Measurements from ENCODE around the gene CAMTA1.

Gene CAMTA1

DNA sequence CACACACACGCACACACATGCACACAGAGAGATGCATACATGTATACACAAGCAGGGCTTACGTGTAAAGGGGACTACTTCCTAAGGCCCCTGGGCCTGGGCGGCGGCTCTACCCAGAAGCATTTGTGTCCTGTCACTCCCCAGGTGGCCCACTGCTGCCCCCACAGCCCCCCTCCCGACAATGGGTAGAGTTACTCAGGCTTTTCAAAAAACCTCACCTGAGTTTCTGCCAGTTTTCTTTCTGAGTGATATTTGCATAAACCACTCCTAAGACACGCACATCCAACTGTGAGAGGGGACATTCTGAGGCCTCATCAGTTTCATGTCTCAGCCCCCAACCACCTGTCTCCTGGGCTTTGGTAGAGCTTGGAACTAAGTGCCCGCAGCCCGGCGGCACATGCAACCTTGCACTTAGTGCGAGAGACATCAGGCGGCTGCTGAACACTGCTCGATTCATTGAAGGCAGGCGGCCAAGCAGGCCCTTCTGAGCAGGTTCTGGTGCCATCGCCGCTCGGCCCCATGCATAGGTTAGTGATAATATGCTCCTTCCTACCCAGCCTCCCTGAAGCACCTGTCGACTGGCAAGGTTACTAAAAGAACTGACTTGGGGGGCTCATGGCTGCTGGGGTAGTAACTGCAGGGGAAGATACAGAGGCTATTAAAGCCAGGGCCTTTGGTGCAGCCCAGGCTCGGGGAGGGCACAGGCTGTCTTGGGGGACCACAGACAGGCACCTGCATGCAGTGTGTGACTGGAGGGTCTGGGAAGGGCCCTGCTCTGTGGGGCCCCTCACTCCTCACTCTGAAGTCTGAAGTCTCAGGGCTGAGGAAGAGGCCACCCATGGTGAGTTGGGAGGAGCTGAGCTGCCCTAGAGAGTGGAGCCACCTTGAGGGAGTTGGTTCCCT, 621.6 kb downstream of the CAMTA1 start:
- Histone ChIP-seq H2AFZ (ENCODE audit: low read length) (no peak overlapping the region), H3K4me1 (ENCODE audit: low read length) (no peaks in the 10 kb centered on the region), H4K20me1 (ENCODE audit: insufficient read depth, low read length) (no peaks in the 10 kb centered on the region), H3K9me3 (replicated peaks; ENCODE audit: insufficient read depth, low read length) (no peaks in the 10 kb centered on the region), H3K4me2 (ENCODE audit: low read depth, low read length) (no peak overlapping the region), H3K9me2 (replicated peaks; ENCODE audit: insufficient read depth, low read length) (no peaks in the 10 kb centered on the region), H3F3A (ENCODE audit: insufficient read depth, low read length) (no peaks in the 10 kb centered on the region), H3K36me3 (replicated peaks; ENCODE audit: insufficient read depth, low read length) (no peaks in the 10 kb centered on the region), H3K79me2 (ENCODE audit: low read length) (no peaks in the 10 kb centered on the region), H3K27me3 (replicated peaks; ENCODE audit: insufficient read depth, low read length) (peaks cover 70% of the 10 kb centered on the region), H3K4me3 (ENCODE audit: low read length) (no peak overlapping the region), H3K9ac (ENCODE audit: low read length) (no peak overlapping the region), H3K27ac (ENCODE audit: low read length) (no peak overlapping the region; the same call in 1 of the 2 replicates)
- TF ChIP-seq EZH2 (optimal IDR thresholded peaks at IDR 0.05; ENCODE audit: low read depth, low read length) (no peak), EZH2phosphoT487 (IDR thresholded peaks at IDR 0.05; ENCODE audit: low read length) (no peak)
- TF ChIP-seq, protein P1, sequence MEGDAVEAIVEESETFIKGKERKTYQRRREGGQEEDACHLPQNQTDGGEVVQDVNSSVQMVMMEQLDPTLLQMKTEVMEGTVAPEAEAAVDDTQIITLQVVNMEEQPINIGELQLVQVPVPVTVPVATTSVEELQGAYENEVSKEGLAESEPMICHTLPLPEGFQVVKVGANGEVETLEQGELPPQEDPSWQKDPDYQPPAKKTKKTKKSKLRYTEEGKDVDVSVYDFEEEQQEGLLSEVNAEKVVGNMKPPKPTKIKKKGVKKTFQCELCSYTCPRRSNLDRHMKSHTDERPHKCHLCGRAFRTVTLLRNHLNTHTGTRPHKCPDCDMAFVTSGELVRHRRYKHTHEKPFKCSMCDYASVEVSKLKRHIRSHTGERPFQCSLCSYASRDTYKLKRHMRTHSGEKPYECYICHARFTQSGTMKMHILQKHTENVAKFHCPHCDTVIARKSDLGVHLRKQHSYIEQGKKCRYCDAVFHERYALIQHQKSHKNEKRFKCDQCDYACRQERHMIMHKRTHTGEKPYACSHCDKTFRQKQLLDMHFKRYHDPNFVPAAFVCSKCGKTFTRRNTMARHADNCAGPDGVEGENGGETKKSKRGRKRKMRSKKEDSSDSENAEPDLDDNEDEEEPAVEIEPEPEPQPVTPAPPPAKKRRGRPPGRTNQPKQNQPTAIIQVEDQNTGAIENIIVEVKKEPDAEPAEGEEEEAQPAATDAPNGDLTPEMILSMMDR (IDR thresholded peaks at IDR 0.05; ENCODE audit: low read length): no peak
- peak; percentile 37 for DNase-seq

DNA sequence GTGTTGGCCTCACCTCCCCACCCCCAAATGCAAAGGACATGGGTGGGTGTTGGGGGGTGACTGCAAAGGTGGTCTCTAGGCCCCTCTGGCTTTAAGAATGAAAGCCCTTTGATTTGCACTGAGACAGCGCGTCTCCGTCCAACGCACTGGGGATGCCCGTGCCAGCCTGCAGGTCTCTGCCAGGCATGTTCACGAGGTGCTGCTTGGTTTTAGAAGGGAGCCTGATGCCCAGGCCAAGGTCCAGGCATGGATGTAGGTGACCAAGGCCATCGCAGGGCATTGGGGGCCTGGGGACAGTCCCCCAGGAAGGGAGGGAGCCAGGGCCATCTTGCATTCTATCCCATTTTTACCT, 622.3 kb downstream of the CAMTA1 start:
- peaks cover 64% of the 10 kb centered on the region for H3K27me3 ChIP-seq (replicated peaks; ENCODE audit: insufficient read depth, low read length)
- H3F3A ChIP-seq (ENCODE audit: insufficient read depth, low read length): no peaks in the 10 kb centered on the region
- no peaks in the 10 kb centered on the region for H3K79me2 ChIP-seq (ENCODE audit: low read length)
- H3K9me2 ChIP-seq (replicated peaks; ENCODE audit: insufficient read depth, low read length): no peaks in the 10 kb centered on the region
- no peaks in the 10 kb centered on the region for H3K36me3 ChIP-seq (replicated peaks; ENCODE audit: insufficient read depth, low read length)
- no peak overlapping the region for H3K4me3 ChIP-seq (ENCODE audit: low read length)
- H4K20me1 ChIP-seq (ENCODE audit: insufficient read depth, low read length): no peaks in the 10 kb centered on the region
- no peak overlapping the region for H2AFZ ChIP-seq (ENCODE audit: low read length)
- H3K4me1 ChIP-seq (ENCODE audit: low read length): no peaks in the 10 kb centered on the region
- no peak overlapping the region for H3K4me2 ChIP-seq (ENCODE audit: low read depth, low read length)
- no peak overlapping the region; the same call in 1 of the 2 replicates for H3K27ac ChIP-seq (ENCODE audit: low read length)
- no peak overlapping the region for H3K9ac ChIP-seq (ENCODE audit: low read length)
- H3K9me3 ChIP-seq (replicated peaks; ENCODE audit: insufficient read depth, low read length): no peaks in the 10 kb centered on the region
- TF ChIP-seq EZH2 (optimal IDR thresholded peaks at IDR 0.05; ENCODE audit: low read depth, low read length): no peak
- no peak for TF ChIP-seq EZH2phosphoT487 (IDR thresholded peaks at IDR 0.05; ENCODE audit: low read length)
- TF ChIP-seq, protein P1 (IDR thresholded peaks at IDR 0.05; ENCODE audit: low read length): no peak
- no peak for DNase-seq

DNA sequence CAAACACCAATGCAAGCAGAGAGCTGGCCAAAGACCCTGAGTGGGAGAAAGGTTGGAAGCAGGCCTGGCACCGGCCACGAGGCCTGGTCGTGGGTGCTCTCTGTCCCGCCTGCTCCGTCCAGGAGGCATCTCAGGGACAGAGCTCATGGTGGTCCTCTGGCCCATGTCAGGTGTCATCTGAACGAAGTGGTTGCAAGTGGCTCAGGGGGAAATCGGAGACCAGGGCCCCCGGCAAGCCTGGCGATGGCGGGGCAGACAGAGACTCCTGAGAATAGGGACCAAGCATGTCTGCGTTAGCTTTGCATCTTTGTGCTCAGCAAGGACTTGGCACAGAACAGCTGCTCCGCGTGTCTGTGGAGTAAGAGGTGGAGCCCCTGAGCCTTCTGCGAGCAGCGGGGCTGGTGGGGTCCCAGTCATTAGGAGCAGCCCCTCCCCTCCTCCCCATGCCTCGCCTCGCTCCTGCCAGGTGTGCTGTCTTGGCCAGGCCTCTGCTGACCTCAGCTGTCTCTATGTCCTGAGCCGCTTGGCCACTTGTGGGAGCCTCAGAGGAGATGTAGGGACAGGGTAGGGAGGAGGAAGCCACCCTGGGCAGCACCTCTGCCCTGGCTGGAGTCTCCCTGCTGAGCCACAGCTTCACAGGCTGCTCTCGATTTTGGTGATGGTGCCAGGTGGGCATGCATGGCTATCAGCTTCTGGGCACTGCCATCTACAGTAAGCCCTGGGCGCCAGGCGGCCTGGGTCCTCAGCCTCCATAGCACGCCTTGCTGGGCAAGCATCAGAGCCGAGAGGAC, 622.9 kb downstream of the CAMTA1 start:
- H3F3A ChIP-seq (ENCODE audit: insufficient read depth, low read length): no peaks in the 10 kb centered on the region
- H3K9ac ChIP-seq (ENCODE audit: low read length): no peak overlapping the region
- TF ChIP-seq EZH2 (optimal IDR thresholded peaks at IDR 0.05; ENCODE audit: low read depth, low read length) (no peak), EZH2phosphoT487 (IDR thresholded peaks at IDR 0.05; ENCODE audit: low read length) (no peak)
- TF ChIP-seq, protein P1 (IDR thresholded peaks at IDR 0.05; ENCODE audit: low read length): no peak
- no peaks in the 10 kb centered on the region for H3K9me3 ChIP-seq (replicated peaks; ENCODE audit: insufficient read depth, low read length)
- no peaks in the 10 kb centered on the region for H3K4me1 ChIP-seq (ENCODE audit: low read length)
- no peaks in the 10 kb centered on the region for H4K20me1 ChIP-seq (ENCODE audit: insufficient read depth, low read length)
- no peak overlapping the region for H3K27ac ChIP-seq (ENCODE audit: low read length)
- no peaks in the 10 kb centered on the region for H3K36me3 ChIP-seq (replicated peaks; ENCODE audit: insufficient read depth, low read length)
- no peak overlapping the region for H2AFZ ChIP-seq (ENCODE audit: low read length)
- H3K9me2 ChIP-seq (replicated peaks; ENCODE audit: insufficient read depth, low read length): no peaks in the 10 kb centered on the region
- H3K79me2 ChIP-seq (ENCODE audit: low read length): no peaks in the 10 kb centered on the region
- no peak overlapping the region for H3K4me3 ChIP-seq (ENCODE audit: low read length)
- peaks cover 58% of the 10 kb centered on the region for H3K27me3 ChIP-seq (replicated peaks; ENCODE audit: insufficient read depth, low read length)
- no peak for DNase-seq
- H3K4me2 ChIP-seq (ENCODE audit: low read depth, low read length): no peak overlapping the region
